Measurements from ENCODE around the gene MGAT3. TPM values are rescaled to one million over a fixed set of nuclear protein-coding genes. Genes with fewer than 3 reads are reported as not detected.
A peak's percentile ranks its signal among the peaks of the same experiment; 100 is the strongest.

Gene MGAT3
- total and polyA plus RNA-seq, 2 of the 13 experiments (the other 11 are each of a cell fraction or from before 2014, with no cell fraction given) = 0.11 to 0.15 TPM

DNA sequence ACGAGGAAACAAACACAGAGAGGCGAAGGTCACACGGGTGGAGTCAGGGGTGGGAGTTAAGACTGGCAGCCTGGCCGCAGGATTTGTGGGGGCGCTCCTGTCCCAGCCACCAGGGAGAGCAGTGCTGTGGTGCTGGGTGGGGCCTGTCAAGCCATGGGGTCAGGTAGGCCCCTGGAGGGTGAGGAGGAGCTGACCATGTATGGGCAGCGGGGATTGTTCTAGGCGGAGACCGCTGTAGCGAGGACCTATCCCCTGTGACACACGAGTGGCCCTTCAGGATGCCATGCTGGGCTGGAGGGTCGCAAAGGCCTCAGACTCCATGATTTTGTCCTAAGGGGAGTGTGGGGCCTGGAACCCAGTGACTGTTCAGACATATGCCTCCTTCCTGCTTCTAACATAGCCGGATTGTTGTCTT, 77.3 kb downstream of the MGAT3 start (continued):
- TF ChIP-seq ZHX2 (IDR thresholded peaks at IDR 0.05; ENCODE audit: low read depth) (no peak), ZHX2 (CRISPR knock-in tag; IDR thresholded peaks at IDR 0.05; ENCODE audit: borderline replicate concordance) (no peak), ZFX (CRISPR knock-in tag; IDR thresholded peaks at IDR 0.05; ENCODE audit: low read depth) (peak; percentile 90), FOXJ3 (CRISPR knock-in tag; IDR thresholded peaks at IDR 0.05; ENCODE audit: borderline replicate concordance) (no peak), ZBTB40 (IDR thresholded peaks at IDR 0.05) (no peak), ZBTB40 (CRISPR knock-in tag; IDR thresholded peaks at IDR 0.05) (no peak), ATM (IDR thresholded peaks at IDR 0.05; ENCODE audit: borderline replicate concordance) (no peak), AKAP8 (CRISPR knock-in tag; IDR thresholded peaks at IDR 0.05) (no peak), EZH2 (conservative IDR thresholded peaks at IDR 0.05; ENCODE audit: low read depth, low read length) (no peak), ZNF792 (CRISPR knock-in tag; IDR thresholded peaks at IDR 0.05) (no peak), CENPX (CRISPR knock-in tag; IDR thresholded peaks at IDR 0.05) (no peak), HIVEP1 (CRISPR knock-in tag; IDR thresholded peaks at IDR 0.05) (no peak)
- TF ChIP-seq, protein P1, sequence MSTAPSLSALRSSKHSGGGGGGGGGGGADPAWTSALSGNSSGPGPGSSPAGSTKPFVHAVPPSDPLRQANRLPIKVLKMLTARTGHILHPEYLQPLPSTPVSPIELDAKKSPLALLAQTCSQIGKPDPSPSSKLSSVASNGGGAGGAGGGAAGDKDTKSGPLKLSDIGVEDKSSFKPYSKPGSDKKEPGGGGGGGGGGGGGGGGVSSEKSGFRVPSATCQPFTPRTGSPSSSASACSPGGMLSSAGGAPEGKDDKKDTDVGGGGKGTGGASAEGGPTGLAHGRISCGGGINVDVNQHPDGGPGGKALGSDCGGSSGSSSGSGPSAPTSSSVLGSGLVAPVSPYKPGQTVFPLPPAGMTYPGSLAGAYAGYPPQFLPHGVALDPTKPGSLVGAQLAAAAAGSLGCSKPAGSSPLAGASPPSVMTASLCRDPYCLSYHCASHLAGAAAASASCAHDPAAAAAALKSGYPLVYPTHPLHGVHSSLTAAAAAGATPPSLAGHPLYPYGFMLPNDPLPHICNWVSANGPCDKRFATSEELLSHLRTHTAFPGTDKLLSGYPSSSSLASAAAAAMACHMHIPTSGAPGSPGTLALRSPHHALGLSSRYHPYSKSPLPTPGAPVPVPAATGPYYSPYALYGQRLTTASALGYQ (CRISPR knock-in tag; IDR thresholded peaks at IDR 0.05) = no peak
